Peyer's patch (tissue), 4 donors: ENCODE measurements around the gene GLRA3. TPM values are rescaled to one million over a fixed set of nuclear protein-coding genes. Genes with fewer than 3 reads are reported as not detected.

Experiments
- DNase-seq, 3 donors: peaks; one replicate each; pipeline ENCODE4 v3.0.0-alpha.2; 2017 to 2019
- H3K27ac ChIP-seq, 4 donors: fragments of 200-600 bp; sonication (generic); one replicate each; pipeline ENCODE4 v1.5.1; 2016 to 2019
- H3K27me3 ChIP-seq, 2 donors: fragments of 200-600 bp; sonication (generic); one replicate each; pipeline ENCODE4 v1.5.1; 2019
- H3K36me3 ChIP-seq, 3 donors: fragments of 200-600 bp; sonication (generic); one replicate each; pipeline ENCODE4 v1.5.1; 2016 to 2019
- H3K4me1 ChIP-seq, 4 donors: fragments of 200-600 bp; sonication (generic); one replicate each; pipeline ENCODE4 v1.5.1; 2016 to 2019
- H3K4me3 ChIP-seq, 4 donors: fragments of 200-600 bp; sonication (generic); 1 replicate in 3 of 4; 2 replicates in 1 of 4; pipeline ENCODE4 v1.5.1; 2016 to 2019; ENCODE audit warnings: mild to moderate bottlenecking in 1 of 4
- H3K9me3 ChIP-seq, 4 donors: fragments of 200-600 bp; sonication (generic); one replicate each; pipeline ENCODE4 v1.5.1; 2016 to 2019; ENCODE audit warnings: mild to moderate bottlenecking in 1 of 4
- CTCF ChIP-seq, 6 experiments: fragments of 450-650 bp in 4 of 6; fragments of 200-600 bp in 2 of 6; sonication (generic) in 1 of 6; IDR thresholded peaks; one replicate each; pipeline ENCODE4 v1.5.1; 2017 to 2019; ENCODE audit warnings: antibody characterized with exemption in 6 of 6, mild to moderate bottlenecking in 3 of 6, moderate library complexity in 1 of 6
- POLR2A ChIP-seq, 2 donors: fragments of 450-650 bp; IDR thresholded peaks; one replicate each; pipeline ENCODE4 v1.5.1; 2017; ENCODE audit warnings: antibody characterized with exemption in 2 of 2, mild to moderate bottlenecking in 2 of 2, moderate library complexity in 2 of 2
- total RNA-seq, 4 donors: library from RNA; depleted of rRNA; stranded (reverse); fragments of >200 nt; gene quantifications; one replicate each; pipeline ENCODE4 v1.1.0, GENCODE V29; 2016

The GLRA3 gene
- total RNA-seq, 4 donors from 2014 or later, result 1.7 TPM; not detected in 3

- H3K9me3 ChIP-seq, result no peaks in the 10 kb centered on the region
- no peaks in the 10 kb centered on the region for H3K36me3 ChIP-seq
- no peaks in the 10 kb centered on the region for H3K4me1 ChIP-seq
- H3K27ac ChIP-seq, result no peak overlapping the region
- no peak for DNase-seq
- TF ChIP-seq POLR2A (IDR thresholded peaks at IDR 0.05) (no peak), CTCF (IDR thresholded peaks at IDR 0.05) (no peak)
- no peaks in the 10 kb centered on the region for H3K27me3 ChIP-seq
- H3K4me3 ChIP-seq, result no peak overlapping the region
Observed at GRCh38 chr4:174595141-174595929, 233.7 kb downstream of the GLRA3 start.

DNA sequence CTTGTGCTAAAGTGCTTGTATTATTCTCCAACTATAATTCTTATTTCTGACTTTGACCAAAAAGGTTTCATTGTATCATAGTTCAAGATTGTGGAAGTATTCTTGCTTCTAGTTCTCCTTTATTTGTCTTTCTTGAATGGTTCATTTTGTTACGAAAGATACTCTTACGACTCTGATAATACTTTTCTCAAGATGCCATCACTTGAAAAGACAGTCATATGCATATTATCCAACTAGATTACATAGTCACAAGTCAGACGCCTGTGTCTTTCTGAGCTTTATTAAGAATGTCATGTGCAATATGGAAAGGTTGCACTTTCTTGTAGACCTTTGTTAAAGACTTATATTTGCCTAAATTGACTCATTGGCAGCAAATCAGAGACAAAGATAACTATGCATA, 235.3 kb downstream of the GLRA3 start:
- H3K4me3 ChIP-seq, result no peak overlapping the region
- no peak overlapping the region for H3K27ac ChIP-seq
- no peaks in the 10 kb centered on the region for H3K36me3 ChIP-seq
- H3K27me3 ChIP-seq, result no peaks in the 10 kb centered on the region
- H3K9me3 ChIP-seq, result no peaks in the 10 kb centered on the region
- no peaks in the 10 kb centered on the region for H3K4me1 ChIP-seq
- no peak for TF ChIP-seq CTCF (IDR thresholded peaks at IDR 0.05)
- no peak for TF ChIP-seq POLR2A (IDR thresholded peaks at IDR 0.05)
- no peak for DNase-seq

DNA sequence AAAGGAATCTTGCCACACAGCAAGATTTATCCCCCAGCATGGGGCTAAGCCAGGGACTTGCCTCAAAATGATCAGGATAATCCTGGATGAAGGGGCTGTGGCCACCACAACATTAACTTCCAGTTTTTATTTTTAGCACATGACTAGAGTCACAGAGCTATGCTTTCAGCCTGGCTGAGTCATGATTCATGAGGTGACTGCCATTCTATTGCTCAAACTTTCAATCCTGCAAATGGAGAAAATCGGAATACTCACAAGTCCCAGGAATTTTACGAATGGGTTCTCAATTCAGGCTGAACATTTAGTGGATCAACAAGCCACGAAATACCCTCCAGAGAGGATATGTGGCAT, 236.1 kb downstream of the GLRA3 start:
- no peaks in the 10 kb centered on the region for H3K4me1 ChIP-seq
- TF ChIP-seq CTCF (IDR thresholded peaks at IDR 0.05) (no peak), POLR2A (IDR thresholded peaks at IDR 0.05) (no peak)
- no peak overlapping the region for H3K4me3 ChIP-seq

DNA sequence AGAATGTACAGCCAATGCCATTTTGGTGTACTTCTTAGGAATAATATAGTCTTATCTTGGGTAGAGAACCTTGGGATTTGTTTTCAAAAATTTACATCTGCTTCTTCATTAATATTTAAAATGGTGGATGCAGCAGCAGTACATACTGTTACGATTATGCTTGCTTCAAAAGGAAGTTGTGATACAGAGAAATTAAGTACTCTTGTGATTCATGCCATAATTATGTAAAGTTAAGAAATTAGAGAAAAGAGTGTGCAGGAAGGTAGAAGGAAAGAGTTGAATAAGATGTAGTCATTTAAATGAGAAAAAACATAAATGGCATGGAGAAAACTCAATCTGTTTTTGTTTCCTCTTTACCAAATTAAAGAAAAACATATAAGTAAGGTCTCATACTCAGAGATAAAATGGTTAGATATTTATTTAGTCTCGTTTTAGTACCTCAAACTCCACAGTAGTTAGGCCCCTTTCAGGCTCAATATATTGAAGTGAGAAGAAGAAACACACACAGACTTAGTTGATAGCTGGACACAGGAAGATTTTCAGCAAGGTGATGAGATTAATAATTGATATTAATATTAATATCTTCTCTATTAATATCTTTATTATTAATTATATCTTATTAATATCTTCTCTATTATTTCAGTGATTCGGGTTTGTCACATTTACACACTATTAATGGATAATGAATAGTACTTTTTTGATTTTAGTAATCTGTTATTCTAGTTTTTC, 236.6 kb downstream of the GLRA3 start:
- Histone ChIP-seq H3K36me3 (no peaks in the 10 kb centered on the region), H3K27me3 (no peaks in the 10 kb centered on the region), H3K4me3 (no peak overlapping the region), H3K9me3 (no peaks in the 10 kb centered on the region), H3K27ac (no peak overlapping the region), H3K4me1 (no peaks in the 10 kb centered on the region)
- DNase-seq, result no peak
- TF ChIP-seq CTCF (IDR thresholded peaks at IDR 0.05) (no peak), POLR2A (IDR thresholded peaks at IDR 0.05) (no peak)

More for the DNA sequence above, 236.1 kb downstream of the GLRA3 start:
- DNase-seq, result no peak
- Histone ChIP-seq H3K27me3 (no peaks in the 10 kb centered on the region), H3K27ac (no peak overlapping the region), H3K36me3 (no peaks in the 10 kb centered on the region), H3K9me3 (no peaks in the 10 kb centered on the region)

- Histone ChIP-seq H3K27me3 (no peaks in the 10 kb centered on the region), H3K36me3 (no peaks in the 10 kb centered on the region), H3K4me3 (no peak overlapping the region), H3K9me3 (no peaks in the 10 kb centered on the region), H3K4me1 (no peaks in the 10 kb centered on the region), H3K27ac (no peak overlapping the region)
- DNase-seq, result no peak
- TF ChIP-seq POLR2A (IDR thresholded peaks at IDR 0.05) (no peak), CTCF (IDR thresholded peaks at IDR 0.05) (no peak)
Observed at GRCh38 chr4:174591243-174592021, 237.6 kb downstream of the GLRA3 start.
